ENCODE results near the gene PPFIA1.

Gene PPFIA1

GRCh38 chr11:70432580-70432979 lies 162.1 kb downstream of the PPFIA1 start:
- no peak for TF ChIP-seq EGR1 (IDR thresholded peaks at IDR 0.05)
- no peak for TF ChIP-seq EP300 (IDR thresholded peaks at IDR 0.05; ENCODE audit: borderline replicate concordance)
- TF ChIP-seq USF1 (IDR thresholded peaks at IDR 0.05) = no peak
- no peak for TF ChIP-seq TAF1 (IDR thresholded peaks at IDR 0.05; ENCODE audit: low read depth)
- no peak for TF ChIP-seq CREB1 (IDR thresholded peaks at IDR 0.05; ENCODE audit: low read depth)
- TF ChIP-seq NFIC (IDR thresholded peaks at IDR 0.05) = no peak
- no peak for TF ChIP-seq YY1 (IDR thresholded peaks at IDR 0.05; ENCODE audit: low read depth)
- TF ChIP-seq TCF12 (IDR thresholded peaks at IDR 0.05; ENCODE audit: low read depth) = no peak
- TF ChIP-seq CEBPB (IDR thresholded peaks at IDR 0.05) = no peak
- TF ChIP-seq RAD21 (IDR thresholded peaks at IDR 0.05; ENCODE audit: low read depth) = no peak
- TF ChIP-seq FOXM1 (IDR thresholded peaks at IDR 0.05; ENCODE audit: borderline replicate concordance, low read depth) = no peak

GRCh38 chr11:70433038-70433437 lies 162.5 kb downstream of the PPFIA1 start:
- TF ChIP-seq EGR1 (IDR thresholded peaks at IDR 0.05) (no peak), EP300 (IDR thresholded peaks at IDR 0.05; ENCODE audit: borderline replicate concordance) (no peak), REST (IDR thresholded peaks at IDR 0.05; ENCODE audit: low read depth) (no peak), YY1 (IDR thresholded peaks at IDR 0.05; ENCODE audit: low read depth) (no peak), ZBTB7A (IDR thresholded peaks at IDR 0.05; ENCODE audit: low read depth) (no peak), RAD21 (IDR thresholded peaks at IDR 0.05; ENCODE audit: low read depth) (no peak), USF1 (IDR thresholded peaks at IDR 0.05) (no peak), CREB1 (IDR thresholded peaks at IDR 0.05; ENCODE audit: low read depth) (no peak), TEAD4 (IDR thresholded peaks at IDR 0.05) (no peak), TCF12 (IDR thresholded peaks at IDR 0.05; ENCODE audit: low read depth) (no peak), CEBPB (IDR thresholded peaks at IDR 0.05) (no peak), TAF1 (IDR thresholded peaks at IDR 0.05; ENCODE audit: low read depth) (no peak), MAX (IDR thresholded peaks at IDR 0.05) (no peak), FOXM1 (IDR thresholded peaks at IDR 0.05; ENCODE audit: borderline replicate concordance, low read depth) (no peak), NFIC (IDR thresholded peaks at IDR 0.05) (no peak)

GRCh38 chr11:70433526-70433925 lies 163.0 kb downstream of the PPFIA1 start:
- TF ChIP-seq USF1 (IDR thresholded peaks at IDR 0.05) (no peak), CEBPB (IDR thresholded peaks at IDR 0.05) (no peak), EP300 (IDR thresholded peaks at IDR 0.05; ENCODE audit: borderline replicate concordance) (no peak), EGR1 (IDR thresholded peaks at IDR 0.05) (no peak), MAX (IDR thresholded peaks at IDR 0.05) (no peak), TEAD4 (IDR thresholded peaks at IDR 0.05) (no peak), CREB1 (IDR thresholded peaks at IDR 0.05; ENCODE audit: low read depth) (no peak), RAD21 (IDR thresholded peaks at IDR 0.05; ENCODE audit: low read depth) (no peak), NFIC (IDR thresholded peaks at IDR 0.05) (no peak), FOXM1 (IDR thresholded peaks at IDR 0.05; ENCODE audit: borderline replicate concordance, low read depth) (no peak)
